Transverse colon (tissue), 4 donors: ENCODE results near the gene SLC16A6. TPM values are rescaled to one million over a fixed set of nuclear protein-coding genes. Genes with fewer than 3 reads are reported as not detected.

Experiments
- DNase-seq: peaks from one replicate; pipeline ENCODE4 v3.0.0-alpha.2; 2019
- H3K27ac ChIP-seq, 4 donors: fragments of 200-600 bp; sonication (generic); 2 replicates each; pipeline ENCODE4 v1.5.1; 2016 to 2018; ENCODE audit warnings: inconsistent platforms in 4 of 4
- H3K27me3 ChIP-seq: fragments of 200-600 bp; sonication (generic); 2 replicates; pipeline ENCODE4 v1.5.1; 2017; ENCODE audit warnings: inconsistent platforms
- H3K36me3 ChIP-seq, 4 donors: fragments of 200-600 bp; sonication (generic); 2 replicates each; pipeline ENCODE4 v1.5.1; 2017 to 2019; ENCODE audit warnings: inconsistent platforms in 4 of 4
- H3K4me1 ChIP-seq, 4 donors: fragments of 200-600 bp; sonication (generic); 2 replicates each; pipeline ENCODE4 v1.5.1; 2017 to 2020; ENCODE audit warnings: inconsistent platforms in 4 of 4
- H3K4me3 ChIP-seq, 4 donors: fragments of 200-600 bp; sonication (generic); 1 replicate in 1 of 4; 2 replicates in 3 of 4; pipeline versions ENCODE4 v1.5.1 to v1.6.1; 2017 to 2019; ENCODE audit warnings: inconsistent platforms in 4 of 4
- H3K9me3 ChIP-seq, 2 donors: fragments of 200-600 bp; sonication (generic); 2 replicates each; pipeline ENCODE4 v1.5.1; 2017 to 2019; ENCODE audit warnings: inconsistent platforms in 2 of 2
- CTCF ChIP-seq, 5 experiments: fragments of 200-600 bp in 3 of 5; fragments of 450-650 bp in 2 of 5; sonication (generic) in 3 of 5; IDR thresholded peaks; 1 replicate in 2 of 5; 2 replicates in 3 of 5; pipeline ENCODE4 v1.5.1; 2016 to 2017; ENCODE audit warnings: antibody characterized with exemption in 5 of 5, inconsistent platforms in 3 of 5, mild to moderate bottlenecking in 2 of 5, moderate library complexity in 1 of 5
- EP300 ChIP-seq: sonication (generic); formaldehyde crosslinking; IDR thresholded peaks from one replicate; pipeline ENCODE4 v1.6.1; 2017; ENCODE audit warnings: antibody characterized with exemption, low read depth
- POLR2A ChIP-seq: fragments of 450-650 bp; IDR thresholded peaks from one replicate; pipeline ENCODE4 v1.6.1; 2016; ENCODE audit warnings: antibody characterized with exemption, mild to moderate bottlenecking, moderate library complexity
- POLR2AphosphoS5 ChIP-seq, 3 donors: sonication (generic); formaldehyde crosslinking; IDR thresholded peaks; one replicate each; pipeline ENCODE4 v1.6.1; 2016; ENCODE audit warnings: antibody characterized with exemption in 3 of 3
- WGBS, 2 donors: methylation state at CpG; one replicate each; pipeline ENCODE4 v1.1.5; 2018; ENCODE audit warnings: low coverage in 1 of 2; 5-methylcytosine and 5-hydroxymethylcytosine counted together
- in situ Hi-C, 4 donors: fragments of 200-750 bp; cut with MboI; loops; one replicate each; pipeline versions ENCODE4 v1.15.0 to v1.15.1; 2017; ENCODE audit warnings: low sequenced_read_pairs in 3 of 4, low pct_ligation_motif_present in 1 of 4, low pct_unique_long_range_greater_than_20kb in 1 of 4
- intact Hi-C: fragments of 100-400 bp; cut with DNase I; formaldehyde crosslinking; loops from one replicate; pipeline ENCODE4 v1.15.1; 2023; ENCODE audit warnings: low total_unique reads
- total RNA-seq, 4 donors: library from RNA; depleted of rRNA; stranded (reverse); fragments of >200 nt; gene quantifications; one replicate each; pipeline ENCODE4 v1.1.0, GENCODE V29; 2016

Gene SLC16A6
- total RNA-seq, 4 donors from 2014 or later: 0.14 to 0.48 TPM; not detected in 2

DNA sequence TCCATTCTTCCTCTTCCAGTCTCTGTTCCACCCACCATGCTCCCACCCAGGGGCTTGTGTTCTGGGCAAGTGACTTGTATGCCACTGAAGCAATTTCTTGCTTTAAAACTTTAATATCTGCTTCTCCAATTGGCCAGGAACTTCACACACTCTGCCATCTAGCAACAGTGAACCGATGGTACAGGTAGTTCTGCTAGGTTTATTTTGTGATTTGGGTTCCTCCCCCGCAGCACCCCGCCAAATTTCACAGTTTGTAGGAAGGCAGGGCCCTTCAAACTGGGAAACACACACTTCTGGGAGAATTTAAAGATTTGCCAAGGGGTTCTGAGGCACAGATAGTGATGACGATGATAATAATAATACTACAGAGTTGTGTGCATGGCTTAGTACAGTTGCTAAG, 3.7 kb upstream of the SLC16A6 start:
- peaks cover 0 to 28% (median 23%) of the 10 kb centered on the region in 4 donors for H3K4me1 ChIP-seq
- H3K27ac ChIP-seq: no peak overlapping the region
- H3K27me3 ChIP-seq: peaks cover 69% of the 10 kb centered on the region
- no peaks in the 10 kb centered on the region for H3K9me3 ChIP-seq
- in situ Hi-C loops (no loop called here), intact Hi-C loops (no loop called here)
- DNase-seq: no peak
- H3K36me3 ChIP-seq: no peaks in the 10 kb centered on the region
- 82% methylated on average over 4 of the region's 4 CpGs; no CpG with 5 or more reads in 1 of the 2 donors for WGBS, 2 donors
- no peak for TF ChIP-seq POLR2AphosphoS5 (IDR thresholded peaks at IDR 0.05)
- TF ChIP-seq CTCF (IDR thresholded peaks at IDR 0.05): no peak
- TF ChIP-seq POLR2A: no peak
- no peak for TF ChIP-seq EP300
- no peak overlapping the region for H3K4me3 ChIP-seq

DNA sequence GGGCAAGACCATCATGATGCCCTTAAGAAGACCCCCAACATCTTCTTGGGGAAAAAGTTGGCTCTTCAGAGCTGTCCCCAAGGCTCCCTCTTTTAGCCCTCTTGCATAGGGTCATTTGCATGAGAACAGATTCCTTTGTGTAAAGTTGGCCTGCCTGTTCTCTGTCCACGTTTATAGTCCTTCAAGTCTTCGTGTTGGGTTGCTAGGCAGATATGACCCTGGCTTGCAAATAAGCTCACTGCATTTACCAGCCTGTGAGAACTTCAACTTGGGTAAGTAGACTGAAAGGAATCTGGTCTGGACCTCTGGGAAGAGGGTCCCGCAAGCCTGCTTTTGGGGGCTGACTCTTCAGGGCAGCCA, 3.2 kb upstream of the SLC16A6 start:
- peaks cover 0 to 28% (median 23%) of the 10 kb centered on the region in 4 donors for H3K4me1 ChIP-seq
- H3K4me3 ChIP-seq: no peak overlapping the region
- intact Hi-C loops (no loop called here), in situ Hi-C loops (no loop called here)
- 73% methylated on average over 3 of the region's 3 CpGs; no CpG with 5 or more reads in 1 of the 2 donors for WGBS, 2 donors
- no peak overlapping the region for H3K27ac ChIP-seq
- TF ChIP-seq CTCF (IDR thresholded peaks at IDR 0.05): no peak
- no peak for TF ChIP-seq POLR2A
- no peak for TF ChIP-seq POLR2AphosphoS5 (IDR thresholded peaks at IDR 0.05)
- TF ChIP-seq EP300: no peak
- no peaks in the 10 kb centered on the region for H3K9me3 ChIP-seq
- H3K36me3 ChIP-seq: no peaks in the 10 kb centered on the region
- no peak for DNase-seq
- H3K27me3 ChIP-seq: peaks cover 74% of the 10 kb centered on the region

- Histone ChIP-seq H3K27ac (no peak overlapping the region), H3K9me3 (no peaks in the 10 kb centered on the region), H3K27me3 (peaks cover 79% of the 10 kb centered on the region), H3K4me1 (peaks cover 0 to 28% (median 23%) of the 10 kb centered on the region in 4 donors), H3K4me3 (no peak overlapping the region), H3K36me3 (no peaks in the 10 kb centered on the region)
- no peak for DNase-seq
- WGBS, 2 donors: 92 to 95% methylated on average over 2 to 6 of the region's 6 CpGs
- in situ Hi-C loops: no loop called here
- no peak for TF ChIP-seq CTCF (IDR thresholded peaks at IDR 0.05)
- no peak for TF ChIP-seq POLR2A
- TF ChIP-seq POLR2AphosphoS5 (IDR thresholded peaks at IDR 0.05): no peak
- no peak for TF ChIP-seq EP300
- intact Hi-C loops: no loop called here
Measured at GRCh38 chr17:68293490-68294195, 2.7 kb upstream of the SLC16A6 start.

- Histone ChIP-seq H3K27me3 (peaks cover 80% of the 10 kb centered on the region), H3K36me3 (no peaks in the 10 kb centered on the region), H3K27ac (peak overlapping the region in 3 of 4 donors; percentile 71 to 77 (median 73)), H3K9me3 (no peaks in the 10 kb centered on the region), H3K4me3 (peak overlapping the region in 1 of 4 donors; percentile 57), H3K4me1 (peaks cover 0 to 28% (median 23%) of the 10 kb centered on the region in 4 donors)
- WGBS, 2 donors: 35 to 60% methylated on average over 1 to 9 of the region's 9 CpGs
- intact Hi-C loops (no loop called here), in situ Hi-C loops (no loop called here)
- TF ChIP-seq CTCF (IDR thresholded peaks at IDR 0.05) (no peak), POLR2AphosphoS5 (IDR thresholded peaks at IDR 0.05) (no peak), EP300 (no peak), POLR2A (no peak)
- no peak for DNase-seq
Measured at GRCh38 chr17:68292689-68293040, 1.7 kb upstream of the SLC16A6 start.
